DMS53 (cell line): ENCODE data around the gene EIF4B.
A peak's percentile ranks its signal among the peaks of the same experiment; 100 is the strongest.

Experiments
- DNase-seq: peaks from one replicate; lab custom pipeline; 2025; lab: John Stamatoyannopoulos, UW

The EIF4B gene

GRCh38 chr12:53059434-53060063 lies 53.3 kb downstream of the EIF4B start:
- DNase-seq, result no peak

- DNase-seq, result peak; percentile 55
Observed at GRCh38 chr12:53060064-53060720, 53.9 kb downstream of the EIF4B start.

GRCh38 chr12:53060721-53061276 lies 54.5 kb downstream of the EIF4B start:
- DNase-seq, result peak; percentile 91

GRCh38 chr12:53061404-53062010 lies 55.3 kb downstream of the EIF4B start:
- DNase-seq, result peak; percentile 98

GRCh38 chr12:53062011-53062961 lies 56.0 kb downstream of the EIF4B start:
- peak; percentile 48 for DNase-seq

GRCh38 chr12:53062977-53063707 lies 56.9 kb downstream of the EIF4B start:
- DNase-seq, result no peak

- peak; percentile 32 for DNase-seq
Observed at GRCh38 chr12:53063708-53064612, 57.7 kb downstream of the EIF4B start.

GRCh38 chr12:53064613-53065436 lies 58.6 kb downstream of the EIF4B start:
- DNase-seq, result no peak

- DNase-seq, result no peak
Observed at GRCh38 chr12:53065470-53065869, 59.2 kb downstream of the EIF4B start.

GRCh38 chr12:53065975-53066931 lies 60.0 kb downstream of the EIF4B start:
- DNase-seq, result peak; percentile 89

- DNase-seq, result no peak
Observed at GRCh38 chr12:53067074-53067992, 61.1 kb downstream of the EIF4B start.

GRCh38 chr12:53067993-53068770 lies 61.9 kb downstream of the EIF4B start:
- no peak for DNase-seq

- no peak for DNase-seq
Observed at GRCh38 chr12:53068811-53069585, 62.7 kb downstream of the EIF4B start.

GRCh38 chr12:53069621-53070410 lies 63.6 kb downstream of the EIF4B start:
- no peak for DNase-seq
